ENCODE results near the gene MRRF.

Gene MRRF

GRCh38 chr9:122338994-122339393 is 74.3 kb downstream of the MRRF start:
- no peak overlapping the region for H3K4me3 ChIP-seq (ENCODE audit: low read length)
- TF ChIP-seq ZNF274 (IDR thresholded peaks at IDR 0.05; ENCODE audit: low read depth, low read length): no peak

GRCh38 chr9:122339579-122339978 is 74.9 kb downstream of the MRRF start:
- H3K4me3 ChIP-seq (ENCODE audit: low read length): no peak overlapping the region
- no peak for TF ChIP-seq ZNF274 (IDR thresholded peaks at IDR 0.05; ENCODE audit: low read depth, low read length)

GRCh38 chr9:122340161-122340560 is 75.5 kb downstream of the MRRF start:
- no peak overlapping the region for H3K4me3 ChIP-seq (ENCODE audit: low read length)
- no peak for TF ChIP-seq ZNF274 (IDR thresholded peaks at IDR 0.05; ENCODE audit: low read depth, low read length)

- no peak overlapping the region for H3K4me3 ChIP-seq (ENCODE audit: low read length)
- TF ChIP-seq ZNF274 (IDR thresholded peaks at IDR 0.05; ENCODE audit: low read depth, low read length): no peak
Measured at GRCh38 chr9:122342323-122343050, 77.8 kb downstream of the MRRF start.

GRCh38 chr9:122346478-122347347 is 82.0 kb downstream of the MRRF start:
- TF ChIP-seq ZNF274 (IDR thresholded peaks at IDR 0.05; ENCODE audit: low read depth, low read length): no peak
- peak overlapping the region; percentile 47; the same call in 1 of the 2 replicates for H3K4me3 ChIP-seq (ENCODE audit: low read length)

- H3K4me3 ChIP-seq (ENCODE audit: low read length): peak overlapping the region; percentile 47; the same call in 1 of the 2 replicates
- TF ChIP-seq ZNF274 (IDR thresholded peaks at IDR 0.05; ENCODE audit: low read depth, low read length): no peak
Measured at GRCh38 chr9:122347348-122348287, 82.9 kb downstream of the MRRF start.

GRCh38 chr9:122348288-122348777 is 83.7 kb downstream of the MRRF start:
- H3K4me3 ChIP-seq (ENCODE audit: low read length): no peak overlapping the region
- TF ChIP-seq ZNF274 (IDR thresholded peaks at IDR 0.05; ENCODE audit: low read depth, low read length): no peak

- no peak for TF ChIP-seq ZNF274 (IDR thresholded peaks at IDR 0.05; ENCODE audit: low read depth, low read length)
Measured at GRCh38 chr9:122348791-122349190, 84.1 kb downstream of the MRRF start.

GRCh38 chr9:122349201-122349600 is 84.5 kb downstream of the MRRF start:
- H3K4me3 ChIP-seq (ENCODE audit: low read length): no peak overlapping the region
- no peak for TF ChIP-seq ZNF274 (IDR thresholded peaks at IDR 0.05; ENCODE audit: low read depth, low read length)

More at GRCh38 chr9:122348791-122349190, 84.1 kb downstream of the MRRF start:
- H3K4me3 ChIP-seq (ENCODE audit: low read length): no peak overlapping the region

GRCh38 chr9:122350577-122351355 is 86.1 kb downstream of the MRRF start:
- no peak overlapping the region for H3K4me3 ChIP-seq (ENCODE audit: low read length)
- no peak for TF ChIP-seq ZNF274 (IDR thresholded peaks at IDR 0.05; ENCODE audit: low read depth, low read length)

GRCh38 chr9:122354536-122355199 is 90.0 kb downstream of the MRRF start:
- no peak for TF ChIP-seq ZNF274 (IDR thresholded peaks at IDR 0.05; ENCODE audit: low read depth, low read length)
- no peak overlapping the region for H3K4me3 ChIP-seq (ENCODE audit: low read length)

GRCh38 chr9:122355336-122355875 is 90.7 kb downstream of the MRRF start:
- no peak overlapping the region for H3K4me3 ChIP-seq (ENCODE audit: low read length)
- TF ChIP-seq ZNF274 (IDR thresholded peaks at IDR 0.05; ENCODE audit: low read depth, low read length): no peak

Data from GM08714 (cell line).